Stimulated activated effector memory CD8-positive, alpha-beta T cell treated with anti-CD3 and anti-CD28 coated beads, Interleukin-12 subunit alpha, Interleukin-12 subunit beta, amount 100 ng/mL, for 72 hours (primary cell): ENCODE data around the gene LYRM7.
"Not testable (repeated sequence)": the region's sequence is repeated elsewhere in the genome, so short reads cannot be mapped to it uniquely, and the experiment has no call there.

Source experiments
- ATAC-seq: fragments of 150-1000 bp; cut with Tn5 transposase; 2 replicates; pipeline ENCODE4 v1.10.0; 2021
- DNase-seq, 2 donors: peaks; one replicate each; pipeline ENCODE4 v3.0.0; 2021 to 2022; ENCODE audit warnings: low spot score in 2 of 2
- H3K27ac Mint-ChIP-seq: one replicate; pipeline ENCODE4 v1.8.0; 2022; ENCODE audit warnings: mild to moderate bottlenecking, mixed read lengths
- H3K36me3 Mint-ChIP-seq: one replicate; pipeline ENCODE4 v1.8.0; 2022; ENCODE audit warnings: mild to moderate bottlenecking, mixed read lengths
- H3K4me1 Mint-ChIP-seq: one replicate; pipeline ENCODE4 v1.8.0; 2022; ENCODE audit warnings: mixed read lengths
- H3K4me3 Mint-ChIP-seq: one replicate; pipeline ENCODE4 v1.8.0; 2022; ENCODE audit warnings: mild to moderate bottlenecking, mixed read lengths
- H3K9me3 Mint-ChIP-seq: one replicate; pipeline ENCODE4 v1.8.0; 2022; ENCODE audit warnings: mixed read lengths

Gene LYRM7

GRCh38 chr5:131254025-131254424, 83.3 kb downstream of the LYRM7 start:
- ATAC-seq, H3K9me3 Mint-ChIP-seq, DNase-seq: not testable (repeated sequence)
- Mint-ChIP-seq H3K27ac (peak overlapping the region; percentile 92), H3K4me3 (peak overlapping the region; percentile 73), H3K36me3 (peaks cover 16% of the 10 kb centered on the region), H3K4me1 (peaks cover 59% of the 10 kb centered on the region)

GRCh38 chr5:131254741-131255140, 84.0 kb downstream of the LYRM7 start:
- Mint-ChIP-seq H3K9me3 (no peaks in the 10 kb centered on the region), H3K4me1 (peaks cover 61% of the 10 kb centered on the region), H3K27ac (peak overlapping the region; percentile 92), H3K4me3 (peak overlapping the region; percentile 73), H3K36me3 (peaks cover 16% of the 10 kb centered on the region)
- ATAC-seq (peak; percentile 64), DNase-seq (no peak)
